HG02763 (cell line): ENCODE data around the gene BTBD9.

Source experiments
- ATAC-seq: cut with Tn5 transposase; IDR thresholded peaks from one replicate; pipeline ENCODE4 v1.9.1; 2021; ENCODE audit warnings: mild to moderate bottlenecking, moderate library complexity; ENCODE audit not compliant: unreplicated experiment

The BTBD9 gene

DNA sequence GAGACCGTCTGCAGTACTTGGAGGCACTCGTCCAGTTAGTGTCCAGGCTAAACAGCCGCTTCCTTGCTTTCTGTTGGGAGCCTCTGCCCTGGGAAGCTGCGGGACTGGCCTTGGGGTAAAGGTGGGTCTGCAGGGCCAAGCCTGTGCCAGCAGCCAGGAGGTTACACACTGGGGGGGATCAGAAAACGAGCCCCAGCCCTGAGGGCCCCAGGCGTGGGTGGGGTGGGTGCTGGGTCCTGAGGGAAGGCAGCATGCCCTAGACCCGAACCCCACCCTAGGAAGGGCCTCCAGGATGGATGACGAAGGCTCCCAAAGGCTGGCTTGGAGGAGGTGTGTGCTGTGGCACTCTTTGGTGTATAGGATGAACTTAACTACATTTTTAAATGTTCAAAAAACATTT lies 485.0 kb downstream of the BTBD9 start:
- ATAC-seq, result no peak

- no peak for ATAC-seq
Observed at GRCh38 chr6:38153798-38154345, 485.9 kb downstream of the BTBD9 start.

GRCh38 chr6:38153076-38153797 lies 486.5 kb downstream of the BTBD9 start:
- no peak for ATAC-seq

- no peak for ATAC-seq
Observed at GRCh38 chr6:38152620-38153019, 487.1 kb downstream of the BTBD9 start.

DNA sequence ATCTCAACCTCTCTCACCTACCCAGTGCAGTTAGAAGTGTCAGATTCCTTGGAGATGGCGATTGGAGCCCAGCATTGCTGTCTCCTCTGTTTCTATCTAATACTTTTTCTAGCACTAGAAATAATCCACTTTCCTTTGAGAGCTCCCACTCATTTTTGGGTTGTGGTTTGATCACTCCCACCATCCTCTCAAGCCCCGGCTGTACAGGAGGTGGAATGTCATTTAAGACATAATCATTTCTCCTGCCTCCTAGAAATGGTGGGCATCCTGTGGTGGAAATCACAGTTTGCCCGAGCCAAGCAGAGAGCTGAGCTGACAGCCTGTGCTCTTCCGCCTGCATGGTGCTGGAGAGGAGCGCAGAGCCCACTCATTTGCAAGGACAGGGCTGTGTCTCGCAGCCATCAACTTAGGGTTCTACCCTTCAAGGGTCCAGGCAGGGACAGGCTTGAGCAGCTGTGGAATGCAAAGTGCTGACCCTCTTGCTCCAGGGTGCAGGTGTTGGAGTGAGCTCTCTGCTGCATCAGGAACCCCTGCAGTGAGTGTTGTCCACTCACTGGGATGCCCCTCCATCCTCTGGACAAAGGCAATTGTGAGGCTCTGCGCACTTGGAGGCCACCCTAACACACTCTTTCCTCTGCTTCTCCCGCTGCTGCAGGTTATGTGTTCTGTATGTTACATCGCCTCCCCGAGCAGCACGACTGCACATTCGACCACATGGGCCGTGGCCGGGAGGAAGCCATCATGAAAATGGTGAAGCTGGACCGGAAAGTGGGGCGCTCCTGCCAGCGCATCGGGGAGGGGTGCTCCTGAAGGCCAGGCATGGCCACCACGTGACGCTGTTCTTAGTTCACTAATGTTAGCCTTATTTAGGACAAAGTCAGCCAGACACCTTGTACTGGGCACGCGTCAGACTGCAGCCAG lies 487.9 kb downstream of the BTBD9 start:
- ATAC-seq, result no peak

DNA sequence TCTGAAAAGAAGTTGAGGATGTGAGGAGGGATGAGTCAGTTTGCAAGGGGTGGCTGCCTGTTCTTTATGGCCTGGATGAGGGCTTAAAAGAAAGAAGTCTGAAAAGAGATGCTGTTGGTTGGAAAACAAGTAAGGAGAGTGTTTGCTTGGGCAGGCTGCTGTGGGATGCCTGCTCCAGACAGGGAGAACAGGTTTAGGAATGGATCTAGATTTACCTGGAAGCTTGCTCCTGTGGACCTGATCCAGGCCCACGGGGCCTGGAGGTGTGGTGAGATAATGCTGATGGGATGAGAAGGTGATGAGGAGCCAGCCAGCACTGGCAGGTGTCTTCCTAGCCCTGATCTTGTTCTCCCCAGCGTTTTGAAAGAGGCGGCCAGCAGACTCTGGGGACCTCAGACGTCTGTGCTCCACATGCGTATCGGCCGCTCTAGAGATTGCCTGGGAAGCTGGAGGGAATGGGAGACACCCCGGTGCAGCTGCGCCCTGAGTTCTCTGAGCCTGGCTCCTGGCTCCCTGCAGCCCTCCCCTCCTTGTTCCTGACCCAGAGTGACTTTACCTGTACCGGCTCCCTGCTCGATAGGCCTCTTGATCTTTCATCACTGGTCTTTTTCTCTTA lies 488.9 kb downstream of the BTBD9 start:
- no peak for ATAC-seq

DNA sequence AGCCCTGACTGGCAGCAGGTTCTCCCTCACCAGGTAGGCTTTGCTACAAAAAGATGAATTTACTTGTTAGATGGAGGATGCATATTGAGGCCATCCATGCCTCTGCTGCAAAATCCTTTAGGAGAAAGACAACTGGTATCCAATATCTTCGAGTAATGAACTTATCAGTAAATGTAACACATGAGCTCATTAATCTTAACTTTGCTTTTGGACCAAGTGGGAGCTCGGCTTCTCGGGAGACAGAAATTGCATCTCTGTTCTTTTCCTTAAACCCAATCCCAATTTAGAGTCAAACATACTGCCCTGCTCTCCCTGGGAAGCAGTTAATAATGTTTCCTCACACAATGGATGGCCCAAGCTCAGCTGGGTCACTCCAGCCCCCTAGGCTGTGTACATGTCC lies 489.7 kb downstream of the BTBD9 start:
- no peak for ATAC-seq

DNA sequence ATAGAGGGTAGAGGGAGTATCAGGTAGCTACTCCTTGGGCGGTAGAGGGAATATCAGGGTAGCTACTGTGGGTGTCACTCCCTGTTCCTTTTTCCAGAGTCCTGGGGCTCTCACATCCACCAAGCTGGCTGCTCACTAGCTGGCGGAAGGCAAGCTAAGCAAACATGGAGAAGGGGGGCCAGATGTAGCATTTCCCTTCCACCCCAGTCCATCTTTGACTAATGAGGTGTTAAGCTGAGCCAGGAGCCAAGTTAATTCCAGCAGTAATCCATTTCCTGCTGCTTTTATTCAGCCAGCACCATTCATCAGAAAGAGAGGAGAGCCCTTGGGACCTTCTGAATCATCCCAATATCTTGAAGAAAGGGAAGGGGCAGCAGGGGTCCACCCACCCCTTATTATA lies 490.2 kb downstream of the BTBD9 start:
- no peak for ATAC-seq

DNA sequence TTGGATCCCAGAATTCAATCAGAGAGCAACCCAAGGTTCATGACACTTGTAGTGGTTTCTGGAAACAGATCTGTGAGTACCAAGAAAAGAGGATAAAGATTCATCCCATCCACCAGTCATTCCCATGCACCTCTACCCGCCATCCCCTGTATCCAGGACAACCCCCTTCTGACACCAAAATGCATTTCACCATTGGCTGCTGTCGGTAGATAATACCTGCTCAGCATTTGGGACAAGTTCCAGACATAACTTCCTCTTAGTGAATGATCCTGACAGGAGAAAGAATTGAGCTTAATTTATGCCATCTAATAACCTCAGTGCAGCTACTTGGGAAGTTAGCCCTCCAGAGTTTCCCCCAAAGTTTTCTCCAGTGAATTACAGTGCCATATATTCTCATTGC lies 491.1 kb downstream of the BTBD9 start:
- ATAC-seq, result no peak

DNA sequence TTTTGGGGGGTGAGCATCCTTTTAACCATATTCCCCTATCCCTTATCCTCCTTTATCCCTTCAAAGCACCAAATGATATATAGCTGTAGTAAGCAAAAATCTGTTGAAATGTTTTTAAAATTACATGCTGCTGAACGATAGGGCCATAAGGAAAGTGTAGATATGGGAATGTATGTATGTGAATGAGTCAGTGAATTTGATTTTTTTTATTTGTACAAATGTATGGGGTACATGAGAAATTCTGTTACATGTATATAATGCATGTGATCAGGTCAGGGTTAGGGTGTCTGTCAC lies 493.0 kb downstream of the BTBD9 start:
- ATAC-seq, result no peak

DNA sequence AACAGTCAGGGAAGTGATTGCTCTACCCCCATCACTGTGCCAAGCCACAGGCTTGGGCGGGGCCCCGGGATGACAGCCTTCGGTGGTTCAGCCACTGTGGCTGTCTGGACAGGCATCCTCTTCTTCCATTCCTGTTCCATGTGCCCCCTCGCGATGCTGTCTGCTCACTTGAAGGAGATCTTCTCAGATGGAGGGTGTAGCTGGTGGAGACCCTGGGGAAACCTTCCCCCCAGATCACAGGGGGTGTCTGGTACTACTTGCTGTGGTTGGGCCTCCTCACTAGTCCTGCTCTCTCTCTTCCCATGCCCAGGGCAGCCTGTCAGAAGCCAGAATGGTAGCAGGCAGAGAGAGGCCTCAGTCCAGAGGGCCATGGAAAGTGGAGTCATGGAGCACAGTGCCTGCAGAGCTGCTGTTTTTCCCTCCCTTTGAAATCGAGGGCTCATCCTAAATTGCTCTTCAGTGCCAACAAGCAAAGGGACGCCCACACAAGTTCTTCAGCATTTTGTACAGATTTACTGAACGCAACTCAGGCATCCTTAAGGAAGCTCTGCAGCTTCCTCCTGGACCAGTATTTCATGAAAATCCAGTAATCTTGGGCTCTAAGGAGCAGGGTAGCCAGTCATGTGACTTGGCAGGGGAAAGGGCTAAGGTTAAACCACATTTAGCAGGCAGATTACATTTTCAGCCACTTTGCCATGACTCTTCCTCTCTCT lies 493.6 kb downstream of the BTBD9 start:
- no peak for ATAC-seq

DNA sequence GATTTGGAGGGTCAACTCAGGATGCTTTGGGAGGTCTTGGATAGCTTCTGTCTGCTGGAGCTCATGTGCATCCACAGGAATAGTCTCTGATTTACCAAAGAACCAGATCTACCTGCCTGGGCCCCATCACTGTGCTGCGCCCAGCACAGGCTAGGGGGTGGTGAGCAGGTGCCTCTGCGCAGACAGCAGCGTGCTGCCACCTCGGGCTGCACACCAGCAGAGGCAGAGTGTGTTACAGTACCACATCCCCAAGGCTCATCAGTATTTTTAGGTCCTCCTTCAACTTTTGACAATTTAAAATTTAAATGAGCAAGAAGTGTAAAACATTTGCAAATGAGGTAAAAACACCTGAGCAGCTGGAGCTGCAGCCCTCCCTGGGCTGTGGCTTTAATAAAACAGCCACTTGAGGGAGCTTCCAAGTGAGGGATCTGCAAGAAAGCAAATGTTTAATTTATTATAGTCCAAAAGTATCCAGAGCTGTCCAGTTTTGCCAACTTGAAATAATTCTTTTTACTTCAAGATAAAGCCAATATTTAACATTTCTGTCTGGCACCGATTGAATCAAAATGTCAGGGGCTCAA lies 495.3 kb downstream of the BTBD9 start:
- no peak for ATAC-seq

- ATAC-seq, result no peak
Observed at GRCh38 chr6:38143191-38144150, 496.3 kb downstream of the BTBD9 start.

DNA sequence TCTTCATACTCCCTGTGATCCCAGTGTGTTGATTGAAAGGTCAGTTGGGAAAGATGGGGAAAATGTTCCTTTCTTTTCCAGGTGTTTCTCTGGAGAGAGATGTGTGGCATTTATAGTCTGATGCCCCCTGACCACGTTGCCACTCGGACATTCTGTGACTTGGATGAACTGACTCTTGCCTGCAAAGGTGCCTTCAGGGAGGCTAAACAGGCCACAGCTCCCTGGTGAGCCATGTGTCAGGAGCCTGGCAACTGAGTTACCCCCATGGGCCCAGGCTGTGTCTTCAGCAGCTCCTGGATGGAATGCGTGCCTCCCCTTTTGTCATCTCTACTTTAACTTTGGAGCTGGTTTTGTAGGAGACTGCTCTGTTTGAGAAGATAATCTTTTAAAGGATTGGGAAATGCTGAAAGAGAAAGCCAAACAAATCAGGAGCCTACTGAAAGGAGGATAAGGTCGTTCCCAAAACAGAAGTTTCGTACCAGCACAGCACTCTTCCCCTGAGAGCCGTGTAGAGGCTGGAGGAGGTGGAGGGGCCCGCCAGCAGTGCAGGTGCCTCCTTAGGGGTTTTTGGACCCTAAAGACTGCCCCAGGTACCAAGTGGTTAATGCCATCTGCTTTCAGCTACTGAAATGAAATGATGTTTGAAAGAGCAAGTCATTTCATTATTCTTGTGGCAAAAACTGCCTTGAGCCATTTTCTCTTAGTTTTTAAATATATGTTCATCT lies 497.4 kb downstream of the BTBD9 start:
- ATAC-seq, result no peak

DNA sequence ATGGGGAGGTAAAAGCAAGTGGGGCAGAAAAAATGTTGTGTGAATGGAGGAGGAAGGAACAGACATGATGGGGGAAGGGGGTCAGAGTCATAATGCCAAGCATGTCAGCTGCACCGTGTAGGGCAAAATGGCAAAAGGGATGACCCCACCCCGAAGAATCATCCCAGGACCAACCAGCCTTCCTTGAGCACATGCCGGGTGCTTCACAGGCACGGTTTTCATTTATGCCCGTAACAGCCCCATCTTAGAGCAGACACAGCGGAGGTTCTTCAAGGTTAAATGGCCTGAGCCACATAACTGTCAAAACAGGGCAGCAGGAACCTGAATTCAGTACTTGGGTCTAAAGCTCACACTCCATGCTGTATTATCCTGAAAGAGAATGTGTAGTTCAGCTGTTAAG lies 498.0 kb downstream of the BTBD9 start:
- ATAC-seq, result no peak

DNA sequence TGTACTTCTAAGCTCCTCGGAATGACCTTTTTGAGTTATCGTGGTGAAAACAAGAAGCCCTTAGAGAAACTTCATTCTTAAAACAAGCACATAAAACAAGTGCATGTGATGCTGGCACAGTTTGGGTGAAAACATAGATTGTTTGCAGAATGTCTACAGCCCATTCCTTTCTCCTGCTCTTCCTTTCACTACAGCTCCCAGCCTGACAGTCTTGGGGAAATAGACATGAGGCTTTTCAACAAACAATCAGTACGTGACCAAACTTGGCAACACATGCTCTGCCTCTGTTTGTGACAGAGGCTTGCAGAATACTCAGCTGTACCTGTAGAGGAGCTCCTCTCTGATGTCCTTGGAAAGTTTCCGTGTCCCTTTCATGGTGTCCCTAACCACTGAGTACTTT lies 498.6 kb downstream of the BTBD9 start:
- no peak for ATAC-seq

DNA sequence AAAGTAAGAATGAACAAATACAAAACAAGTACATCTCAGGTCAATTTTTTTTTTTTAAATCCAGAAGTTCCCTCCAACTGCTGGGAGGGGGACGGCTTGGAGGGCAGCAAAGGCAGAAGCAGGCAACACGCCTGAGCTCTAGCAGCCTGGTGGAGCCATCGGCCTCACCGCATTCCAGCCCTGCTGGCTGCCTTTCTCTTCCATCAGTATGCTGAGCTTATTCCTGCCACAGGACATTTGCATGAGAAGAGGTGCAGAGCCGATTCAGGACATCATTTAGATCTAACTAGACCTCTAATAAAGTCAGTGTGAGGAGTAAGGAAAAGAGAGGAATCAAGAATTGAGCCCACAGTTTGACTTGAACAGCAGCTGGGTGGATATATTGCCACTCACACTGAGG lies 501.4 kb downstream of the BTBD9 start:
- no peak for ATAC-seq

DNA sequence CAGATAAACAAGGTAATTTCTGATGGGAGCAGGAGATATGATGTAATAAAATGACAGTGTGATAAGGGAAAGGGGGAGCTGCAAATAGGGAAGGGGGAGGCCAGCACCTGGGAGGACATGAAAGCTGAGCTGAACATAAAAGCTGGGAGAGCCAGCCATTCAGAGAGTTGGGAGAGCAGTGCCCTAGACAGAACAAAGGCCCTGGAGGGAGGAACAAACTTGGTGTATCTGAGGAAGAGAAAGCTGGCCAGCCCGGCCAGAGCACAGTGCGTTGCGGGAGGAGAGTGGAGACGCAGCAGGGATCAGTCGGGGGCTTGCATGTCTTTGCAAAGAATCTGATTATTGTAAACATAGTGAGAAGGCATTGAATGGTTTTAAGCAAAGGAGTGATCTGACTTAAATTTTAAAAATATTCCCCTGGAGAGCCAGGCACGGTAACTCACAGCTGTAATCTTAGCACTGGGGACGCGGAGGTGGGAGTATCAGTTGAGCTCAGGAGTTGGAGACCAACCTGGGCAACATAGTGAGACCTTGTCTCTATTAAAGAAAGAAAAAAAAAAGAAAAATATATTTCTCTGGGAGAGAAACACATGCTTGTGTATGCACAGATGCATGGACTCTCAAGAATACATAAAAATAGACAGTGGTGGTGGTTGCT lies 502.0 kb downstream of the BTBD9 start:
- no peak for ATAC-seq
